GM12875 (cell line): Measurements from ENCODE around the gene AMH.

Experiments used
- H3K4me3 ChIP-seq: one replicate; pipeline ENCODE4 v1.5.1; 2011; ENCODE audit warnings: low read depth, low read length, control low read depth
- TF ChIP-seq, protein P1 (sequence below): IDR thresholded peaks from 2 replicates; pipeline ENCODE4 v1.5.1; 2011; ENCODE audit warnings: low read depth, mild to moderate bottlenecking, control low read depth, inconsistent platforms, low read length, moderate library complexity, borderline replicate concordance; ENCODE audit not compliant: insufficient read depth

The AMH gene

DNA sequence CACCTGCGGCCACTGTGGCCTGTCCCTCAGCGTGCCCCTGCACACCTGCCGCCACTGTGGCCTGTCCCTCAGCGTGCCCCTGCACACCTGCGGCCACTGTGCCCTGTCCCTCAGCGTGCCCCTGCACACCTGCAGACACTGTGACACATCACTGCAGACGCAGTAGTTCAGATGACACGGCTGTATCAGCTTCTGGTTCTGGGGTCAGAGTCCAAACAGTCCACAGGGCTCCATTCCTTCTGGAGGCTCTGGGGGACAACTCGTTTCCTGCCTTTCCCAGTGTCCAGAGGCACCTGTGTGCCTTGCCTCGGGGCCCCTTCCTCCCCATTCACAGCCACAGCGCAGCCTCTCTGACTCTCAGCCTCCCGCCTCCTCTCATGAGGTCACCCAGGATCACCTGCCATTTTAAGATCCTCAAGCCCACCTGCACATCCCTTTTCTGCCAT, 7.0 kb upstream of the AMH start:
- no peak overlapping the region for H3K4me3 ChIP-seq
- TF ChIP-seq, protein P1, sequence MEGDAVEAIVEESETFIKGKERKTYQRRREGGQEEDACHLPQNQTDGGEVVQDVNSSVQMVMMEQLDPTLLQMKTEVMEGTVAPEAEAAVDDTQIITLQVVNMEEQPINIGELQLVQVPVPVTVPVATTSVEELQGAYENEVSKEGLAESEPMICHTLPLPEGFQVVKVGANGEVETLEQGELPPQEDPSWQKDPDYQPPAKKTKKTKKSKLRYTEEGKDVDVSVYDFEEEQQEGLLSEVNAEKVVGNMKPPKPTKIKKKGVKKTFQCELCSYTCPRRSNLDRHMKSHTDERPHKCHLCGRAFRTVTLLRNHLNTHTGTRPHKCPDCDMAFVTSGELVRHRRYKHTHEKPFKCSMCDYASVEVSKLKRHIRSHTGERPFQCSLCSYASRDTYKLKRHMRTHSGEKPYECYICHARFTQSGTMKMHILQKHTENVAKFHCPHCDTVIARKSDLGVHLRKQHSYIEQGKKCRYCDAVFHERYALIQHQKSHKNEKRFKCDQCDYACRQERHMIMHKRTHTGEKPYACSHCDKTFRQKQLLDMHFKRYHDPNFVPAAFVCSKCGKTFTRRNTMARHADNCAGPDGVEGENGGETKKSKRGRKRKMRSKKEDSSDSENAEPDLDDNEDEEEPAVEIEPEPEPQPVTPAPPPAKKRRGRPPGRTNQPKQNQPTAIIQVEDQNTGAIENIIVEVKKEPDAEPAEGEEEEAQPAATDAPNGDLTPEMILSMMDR = no peak

DNA sequence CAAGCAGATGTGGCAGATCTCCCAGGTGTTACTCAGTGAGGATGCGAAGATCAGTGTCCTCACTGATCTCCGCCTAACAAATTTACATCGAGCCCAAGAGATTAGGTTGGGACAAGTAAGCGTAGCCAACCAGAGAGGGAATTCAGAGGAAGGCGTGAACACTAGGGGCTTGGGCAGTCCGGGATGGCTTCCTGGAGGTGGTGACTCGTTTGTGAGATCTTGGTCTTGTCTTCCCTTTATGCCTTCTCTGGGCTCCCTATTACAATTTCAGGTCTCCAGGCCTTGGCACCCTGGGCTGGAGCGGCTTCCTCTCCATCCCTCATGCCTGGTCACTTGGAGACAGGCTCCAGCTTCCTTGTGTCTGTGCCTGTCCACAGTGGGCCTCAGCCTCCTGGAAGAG, 6.3 kb upstream of the AMH start:
- TF ChIP-seq, protein P1 = no peak
- no peak overlapping the region for H3K4me3 ChIP-seq

DNA sequence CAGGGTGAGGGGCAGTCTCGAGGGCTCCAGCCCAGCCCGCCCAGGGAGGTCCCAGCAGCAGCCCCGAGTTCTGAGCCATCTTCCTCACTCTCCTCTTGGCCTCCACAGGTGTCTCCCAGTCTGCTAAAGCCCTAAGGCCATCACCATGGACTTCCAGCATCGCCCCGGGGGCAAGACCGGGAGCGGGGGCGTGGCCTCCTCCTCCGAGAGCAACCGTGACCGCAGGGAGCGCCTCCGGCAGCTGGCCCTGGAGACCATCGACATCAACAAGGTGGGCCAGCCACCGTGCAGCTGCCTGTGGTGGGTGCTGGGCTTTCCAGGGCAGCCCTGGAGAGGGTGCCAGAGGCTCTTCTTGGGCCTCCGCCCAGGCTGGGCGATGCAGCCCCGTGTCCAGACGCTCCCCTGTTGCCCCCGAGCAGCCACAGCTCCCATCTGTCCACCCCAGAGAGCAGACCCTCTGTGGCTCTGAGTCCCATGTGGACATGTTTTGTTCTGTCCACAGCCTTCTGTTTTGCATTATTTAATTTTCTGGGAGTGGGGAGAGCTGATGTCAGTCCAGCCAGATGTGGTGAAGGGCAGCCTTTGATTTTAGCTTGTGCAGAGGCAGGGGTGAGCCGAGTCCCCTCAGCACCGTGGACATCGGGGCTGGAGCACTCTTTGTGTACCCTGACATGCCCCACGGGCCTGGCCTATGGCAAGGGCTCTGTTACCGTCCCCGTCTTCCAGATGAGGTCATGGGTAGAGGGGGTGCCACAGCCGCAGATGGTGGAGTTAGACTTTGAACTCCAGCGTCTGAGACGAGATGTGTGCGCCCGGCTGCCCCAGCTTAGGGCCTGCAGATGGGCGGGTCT, 5.6 kb upstream of the AMH start:
- H3K4me3 ChIP-seq = no peak overlapping the region
- TF ChIP-seq, protein P1 = no peak

DNA sequence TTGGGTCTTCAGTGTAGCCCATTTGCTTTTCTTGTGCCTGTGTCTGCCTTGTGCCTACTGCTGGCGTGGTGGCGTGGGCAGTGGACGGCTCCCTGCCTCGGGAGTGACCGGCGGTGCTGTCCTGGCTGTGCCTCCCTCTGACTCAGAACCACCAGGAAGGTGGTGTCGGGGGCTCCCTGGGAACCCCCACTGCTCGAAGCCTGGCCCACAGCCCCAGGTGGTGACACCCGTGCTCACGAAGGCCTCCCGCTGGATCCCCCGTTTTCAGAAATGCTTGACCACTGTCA, 5.1 kb upstream of the AMH start:
- H3K4me3 ChIP-seq = no peak overlapping the region
- TF ChIP-seq, protein P1 = no peak

DNA sequence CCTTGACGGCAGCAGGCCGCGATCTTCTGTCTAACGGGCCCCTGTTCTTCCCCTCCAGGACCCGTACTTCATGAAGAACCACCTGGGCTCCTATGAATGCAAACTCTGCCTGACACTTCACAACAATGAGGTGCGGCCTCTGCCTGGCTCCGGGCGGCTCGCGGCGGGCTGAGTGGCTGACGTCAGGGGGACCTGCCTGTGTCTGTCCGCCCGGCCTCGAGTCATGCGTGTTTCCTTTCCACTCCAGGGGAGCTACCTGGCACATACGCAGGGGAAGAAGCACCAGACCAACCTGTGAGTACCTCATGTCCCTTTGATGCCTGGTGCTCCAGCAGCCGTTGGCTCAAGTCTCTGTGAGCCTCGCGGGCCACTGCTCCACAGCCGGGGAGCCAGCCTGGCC, 4.6 kb upstream of the AMH start:
- no peak overlapping the region for H3K4me3 ChIP-seq
- TF ChIP-seq, protein P1 = no peak

DNA sequence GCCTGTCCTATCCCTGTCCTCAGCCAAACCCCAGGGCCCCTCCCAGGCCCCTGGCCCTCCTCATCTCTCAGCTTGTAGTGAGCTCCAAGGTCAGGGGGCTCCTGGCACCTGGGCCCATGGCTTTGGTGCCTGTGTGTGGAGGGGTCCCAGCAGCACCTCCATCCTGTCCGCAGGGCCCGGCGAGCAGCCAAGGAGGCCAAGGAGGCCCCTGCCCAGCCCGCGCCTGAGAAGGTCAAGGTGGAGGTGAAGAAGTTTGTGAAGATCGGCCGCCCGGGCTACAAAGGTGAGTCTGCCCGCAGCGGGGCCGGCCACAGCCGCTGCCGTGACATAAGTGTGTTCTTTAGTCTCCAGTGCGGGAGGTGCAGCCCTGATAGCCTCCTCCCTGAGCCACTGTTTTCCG, 3.9 kb upstream of the AMH start:
- H3K4me3 ChIP-seq = no peak overlapping the region
- TF ChIP-seq, protein P1 = no peak

DNA sequence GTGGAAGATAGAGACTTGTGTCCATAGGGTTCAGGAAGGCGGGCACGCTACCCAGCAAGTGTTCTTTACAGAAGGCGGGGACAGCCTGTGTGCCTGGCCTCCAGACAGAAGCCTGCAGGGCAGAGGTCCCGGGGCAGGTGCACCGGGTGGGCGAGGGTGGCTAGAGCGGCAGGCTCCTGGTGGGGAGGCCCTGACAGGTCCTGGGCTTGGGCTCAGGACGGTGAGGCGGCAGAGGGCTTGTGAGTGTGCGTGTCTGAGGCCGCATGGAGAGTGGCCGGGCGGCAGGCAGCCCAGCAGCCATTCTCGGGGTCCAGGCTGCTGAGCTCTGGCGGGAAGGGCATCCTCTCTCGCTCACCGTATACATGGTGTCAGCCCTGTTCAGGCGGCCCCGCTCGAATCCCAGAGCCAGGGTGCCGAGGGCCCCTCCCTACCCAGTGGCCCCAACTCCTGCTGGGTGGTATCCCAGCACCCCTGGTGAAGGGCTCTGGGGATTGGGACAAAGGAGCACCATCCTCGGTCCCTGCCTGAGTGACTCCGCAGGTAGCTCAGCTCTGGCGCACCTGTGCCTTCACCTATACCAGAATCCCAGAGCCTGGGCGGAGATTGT, 3.0 kb upstream of the AMH start:
- no peak overlapping the region for H3K4me3 ChIP-seq
- TF ChIP-seq, protein P1 = no peak
